Neural cell (in vitro differentiated cells): ENCODE measurements around the gene D2HGDH. TPM values are rescaled to one million over a fixed set of nuclear protein-coding genes. Genes with fewer than 3 reads are reported as not detected.

Source experiments
- H2AFZ ChIP-seq: fragments of 200-600, 300-800 bp; sonication (generic), shearing (Covaris generic); 2 replicates; pipeline ENCODE4 v1.6.0; 2014; ENCODE audit warnings: low read depth, mild to moderate bottlenecking, antibody characterized with exemption, low read length, moderate library complexity
- H3F3A ChIP-seq: fragments of 200-600 bp; shearing (Covaris generic); 2 replicates; pipeline ENCODE4 v1.6.1; 2016; ENCODE audit warnings: mild to moderate bottlenecking, moderate library complexity, mixed read lengths, antibody characterized with exemption, low read length; ENCODE audit not compliant: insufficient read depth, poor library complexity, severe bottlenecking
- H3K27ac ChIP-seq: fragments of 200-600, 300-800 bp; sonication (generic), shearing (Covaris generic); 2 replicates; pipeline ENCODE4 v1.5.1; 2014; ENCODE audit warnings: mild to moderate bottlenecking, low read length, moderate library complexity
- H3K27me3 ChIP-seq: fragments of 300-800, 200-600 bp; sonication (generic), shearing (Covaris generic); 2 replicates; pipeline ENCODE4 v1.6.0; 2014; ENCODE audit warnings: mild to moderate bottlenecking, low read depth, low read length, moderate library complexity; ENCODE audit not compliant: insufficient read depth
- H3K36me3 ChIP-seq: fragments of 300-800, 200-600 bp; sonication (generic), shearing (Covaris generic); 2 replicates; pipeline ENCODE4 v1.5.1; 2014; ENCODE audit warnings: mild to moderate bottlenecking, antibody characterized with exemption, low read length, moderate library complexity; ENCODE audit not compliant: insufficient read depth
- H3K4me2 ChIP-seq: fragments of 300-800, 200-600 bp; sonication (generic), shearing (Covaris generic); 2 replicates; pipeline ENCODE4 v1.6.0; 2014; ENCODE audit warnings: mild to moderate bottlenecking, low read length
- H3K4me3 ChIP-seq: fragments of 300-800, 200-600 bp; sonication (generic), shearing (Covaris generic); 2 replicates; pipeline ENCODE4 v1.5.1; 2014; ENCODE audit warnings: mild to moderate bottlenecking, low read length, moderate library complexity
- H3K79me2 ChIP-seq: fragments of 200-600 bp; shearing (Covaris generic); replicated peaks from 2 replicates; pipeline ENCODE4 v1.6.0; 2014; ENCODE audit warnings: mild to moderate bottlenecking, low read length, moderate library complexity; ENCODE audit not compliant: insufficient read depth
- H3K9ac ChIP-seq: fragments of 300-800, 200-600 bp; sonication (generic), shearing (Covaris generic); 2 replicates; pipeline ENCODE4 v1.6.1; 2016; ENCODE audit warnings: mild to moderate bottlenecking, low read length, mixed read lengths
- H3K9me2 ChIP-seq: fragments of 200-600 bp; shearing (Covaris generic); 2 replicates; pipeline ENCODE4 v1.6.1; 2016; ENCODE audit warnings: mild to moderate bottlenecking, low read length, mixed read lengths; ENCODE audit not compliant: insufficient read depth
- H3K9me3 ChIP-seq: fragments of 200-600, 300-800 bp; sonication (generic), shearing (Covaris generic); 2 replicates; pipeline ENCODE4 v1.6.1; 2016; ENCODE audit warnings: mild to moderate bottlenecking, mixed run types, low read length, moderate library complexity, mixed read lengths
- H4K20me1 ChIP-seq: fragments of 200-600 bp; shearing (Covaris generic); 2 replicates; pipeline ENCODE4 v1.6.1; 2016; ENCODE audit warnings: mild to moderate bottlenecking, mixed run types; ENCODE audit not compliant: insufficient read depth
- CTCF ChIP-seq: fragments of 450-650 bp; IDR thresholded peaks from 2 replicates; pipeline ENCODE4 v1.5.1; 2014; ENCODE audit warnings: antibody characterized with exemption, mild to moderate bottlenecking, moderate library complexity; ENCODE audit not compliant: poor library complexity, severe bottlenecking
- EP300 ChIP-seq: fragments of 450-650 bp; conservative IDR thresholded peaks from 2 replicates; pipeline ENCODE4 v1.6.1; 2014; ENCODE audit warnings: antibody characterized with exemption, mild to moderate bottlenecking, moderate library complexity; ENCODE audit not compliant: poor library complexity, severe bottlenecking
- EZH2 ChIP-seq: fragments of 200-600, 300-800 bp; shearing (Covaris generic), sonication (generic); IDR thresholded peaks from 2 replicates; pipeline ENCODE4 v1.6.1; 2014; ENCODE audit warnings: antibody characterized with exemption, low read length, borderline replicate concordance, mild to moderate bottlenecking; ENCODE audit not compliant: insufficient read depth, poor library complexity, severe bottlenecking
- MXI1 ChIP-seq: fragments of 450-650 bp; conservative IDR thresholded peaks from 2 replicates; pipeline ENCODE4 v1.6.1; 2014; ENCODE audit warnings: antibody characterized with exemption, mild to moderate bottlenecking; ENCODE audit not compliant: poor library complexity, severe bottlenecking
- POLR2AphosphoS5 ChIP-seq: IDR thresholded peaks from 2 replicates; pipeline ENCODE4 v1.6.1; 2012
- RAD21 ChIP-seq: fragments of 450-650 bp; conservative IDR thresholded peaks from 2 replicates; pipeline ENCODE4 v1.6.1; 2014; ENCODE audit warnings: antibody characterized with exemption, mild to moderate bottlenecking, moderate library complexity
- REST ChIP-seq: IDR thresholded peaks from 2 replicates; pipeline ENCODE4 v1.6.1; 2012; ENCODE audit warnings: borderline replicate concordance
- SMC3 ChIP-seq: fragments of 450-650 bp; conservative IDR thresholded peaks from 2 replicates; pipeline ENCODE4 v1.6.1; 2014; ENCODE audit warnings: antibody characterized with exemption, mild to moderate bottlenecking, moderate library complexity; ENCODE audit not compliant: poor library complexity
- TAF1 ChIP-seq: IDR thresholded peaks from 2 replicates; pipeline ENCODE4 v1.6.1; 2012; ENCODE audit warnings: low read depth
- polyA plus RNA-seq: library from polyadenylated mRNA; depleted of rRNA; stranded (reverse); fragments of >200 nt; gene quantifications from 2 replicates; pipeline ENCODE4 v1.2.3, GENCODE V29; 2014

Gene D2HGDH
- polyA plus RNA-seq, 1 donor from 2014 or later, result 12.6 TPM

- Histone ChIP-seq H3K4me3 (no peak overlapping the region), H3K36me3 (no peaks in the 10 kb centered on the region), H3K9me3 (no peaks in the 10 kb centered on the region), H3K27me3 (no peaks in the 10 kb centered on the region), H2AFZ (no peak overlapping the region), H3K4me2 (no peak overlapping the region), H4K20me1 (no peaks in the 10 kb centered on the region), H3K9me2 (no peaks in the 10 kb centered on the region), H3F3A (no peaks in the 10 kb centered on the region), H3K79me2 (peaks cover 12% of the 10 kb centered on the region), H3K9ac (no peak overlapping the region), H3K27ac (no peak overlapping the region)
- TF ChIP-seq RAD21, result no peak
- no peak for TF ChIP-seq EZH2
- TF ChIP-seq POLR2AphosphoS5, result no peak
- no peak for TF ChIP-seq REST
- no peak for TF ChIP-seq MXI1
- no peak for TF ChIP-seq EP300
- no peak for TF ChIP-seq CTCF
Observed at GRCh38 chr2:241690202-241690717, 44.2 kb upstream of the D2HGDH start.

- H3K4me2 ChIP-seq, result no peak overlapping the region
- H4K20me1 ChIP-seq, result no peaks in the 10 kb centered on the region
- no peak overlapping the region for H3K9ac ChIP-seq
- H3K9me2 ChIP-seq, result no peaks in the 10 kb centered on the region
- H3K27me3 ChIP-seq, result no peaks in the 10 kb centered on the region
- H3K79me2 ChIP-seq, result peaks cover 5% of the 10 kb centered on the region
- no peaks in the 10 kb centered on the region for H3K9me3 ChIP-seq
- no peak overlapping the region for H3K4me3 ChIP-seq
- H3K27ac ChIP-seq, result no peak overlapping the region
- no peaks in the 10 kb centered on the region for H3K36me3 ChIP-seq
- H3F3A ChIP-seq, result no peaks in the 10 kb centered on the region
- H2AFZ ChIP-seq, result no peak overlapping the region
- TF ChIP-seq SMC3, result no peak
- no peak for TF ChIP-seq RAD21
- no peak for TF ChIP-seq MXI1
- TF ChIP-seq TAF1, result no peak
- no peak for TF ChIP-seq CTCF
- no peak for TF ChIP-seq POLR2AphosphoS5
- no peak for TF ChIP-seq EP300
- TF ChIP-seq EZH2, result no peak
- TF ChIP-seq REST, result no peak
Observed at GRCh38 chr2:241692448-241692847, 42.0 kb upstream of the D2HGDH start.
